Measurements from ENCODE around the gene DIABLO. TPM values are rescaled to one million over a fixed set of nuclear protein-coding genes. Genes with fewer than 3 reads are reported as not detected.

Gene DIABLO
- total and polyA plus RNA-seq, 9 of the 15 experiments (the other 6 are each of a cell fraction or from before 2014, with no cell fraction given), result 37.3 to 101 (median 80.1) TPM

- TF ChIP-seq ERF (CRISPR knock-in tag; IDR thresholded peaks at IDR 0.05) (peak; percentile 78; the same call in 1 of the 2 replicates), ZBTB40 (IDR thresholded peaks at IDR 0.05) (peak; percentile 93), ZBTB40 (CRISPR knock-in tag; IDR thresholded peaks at IDR 0.05) (no peak), ZFP30 (CRISPR knock-in tag; IDR thresholded peaks at IDR 0.05; ENCODE audit: borderline replicate concordance) (no peak), HMGXB4 (CRISPR knock-in tag; IDR thresholded peaks at IDR 0.05) (no peak), SIN3A (IDR thresholded peaks at IDR 0.05; ENCODE audit: borderline replicate concordance in 2 of 2, control insufficient read depth in 1 of 2, low read depth in 2 of 2, low read length in 2 of 2) (peak; percentile 71 to 80; a peak in 2 of 4 replicates), ZMIZ1 (IDR thresholded peaks at IDR 0.05; ENCODE audit: low read depth in 2 of 2, low read length in 2 of 2) (0 out of 4 replicates have a peak, but pooled peaks of 1 of the 2 experiments have one; percentile 38), KLF1 (tag; IDR thresholded peaks at IDR 0.05) (peak; percentile 76; the same call in 1 of the 2 replicates), ELF2 (CRISPR knock-in tag; IDR thresholded peaks at IDR 0.05) (no peak), ATF7 (IDR thresholded peaks at IDR 0.05) (peak; percentile 87), MAX (CRISPR knock-in tag; IDR thresholded peaks at IDR 0.05) (no peak), POLR2AphosphoS5 (IDR thresholded peaks at IDR 0.05; ENCODE audit: control insufficient read depth, insufficient read depth, low read depth, low read length) (peak; percentile 90)
Observed at GRCh38 chr12:122225683-122226365, at the start of gene DIABLO (continued).
